Panc1 (cell line): Measurements from ENCODE around the gene TLE3. TPM values are rescaled to one million over a fixed set of nuclear protein-coding genes. Genes with fewer than 3 reads are reported as not detected.

Experiments used
- ATAC-seq: fragments of 200-7000 bp; cut with Tn5 transposase; 2 replicates; pipeline ENCODE4 v1.9.1; 2020; ENCODE audit warnings: mild to moderate bottlenecking, moderate library complexity
- BruUV-seq: library from RNA; stranded (reverse); fragments of 400-500 nt; replicated peaks from 2 replicates; lab custom pipeline; 2021; lab: Mats Ljungman, UMichigan
- CTCF ChIA-PET: fragments of 300-600 bp; sonication (Branson Sonifier 250); formaldehyde crosslinking; loops from one replicate; lab custom pipeline; 2022; ENCODE audit warnings: antibody characterized with exemption; lab: Charles Lee
- POLR2A ChIA-PET: fragments of 300-600 bp; sonication (Branson Sonifier 250); formaldehyde crosslinking; loops from one replicate; lab custom pipeline; 2022; ENCODE audit warnings: antibody characterized with exemption; lab: Charles Lee
- DNase-seq: peaks from one replicate; pipeline ENCODE4 v3.0.0-alpha.2; 2010; ENCODE audit warnings: low read depth, low spot score
- H3K27ac ChIP-seq: 2 replicates; pipeline ENCODE4 v1.5.1; 2011; ENCODE audit warnings: mild to moderate bottlenecking, low read length, inconsistent platforms
- H3K27me3 ChIP-seq: fragments of 200-500 bp; sonication (Bioruptor generic); 2 replicates; pipeline ENCODE4 v1.6.0; 2014; ENCODE audit warnings: low read length, inconsistent platforms; ENCODE audit not compliant: control insufficient read depth, insufficient read depth
- H3K36me3 ChIP-seq: fragments of 200-500 bp; sonication (Bioruptor generic); 2 replicates; pipeline ENCODE4 v1.5.1; 2014; ENCODE audit warnings: inconsistent platforms, mild to moderate bottlenecking, low read length, moderate library complexity; ENCODE audit not compliant: control insufficient read depth, insufficient read depth
- H3K4me1 ChIP-seq: 2 replicates; pipeline ENCODE4 v1.5.1; 2011; ENCODE audit warnings: inconsistent platforms, mild to moderate bottlenecking, low read length, moderate library complexity; ENCODE audit not compliant: control insufficient read depth, insufficient read depth
- H3K4me3 ChIP-seq, 2 experiments: 2 replicates each; pipeline ENCODE4 v1.5.1; 2011 to 2012; ENCODE audit warnings: low read depth in 2 of 2, low read length in 2 of 2, mild to moderate bottlenecking in 2 of 2, inconsistent platforms in 1 of 2, moderate library complexity in 1 of 2
- H3K9me3 ChIP-seq: fragments of 200-500 bp; sonication (Bioruptor generic); 2 replicates; pipeline ENCODE4 v1.5.1; 2014; ENCODE audit warnings: low read depth, mild to moderate bottlenecking, inconsistent platforms, low read length, moderate library complexity; ENCODE audit not compliant: control insufficient read depth, insufficient read depth
- CTCF ChIP-seq: fragments of 450-650 bp; IDR thresholded peaks from 2 replicates; pipeline ENCODE4 v1.5.1; 2017; ENCODE audit warnings: mild to moderate bottlenecking
- POLR2AphosphoS5 ChIP-seq: IDR thresholded peaks from 2 replicates; pipeline ENCODE4 v1.6.1; 2012; ENCODE audit warnings: mild to moderate bottlenecking, low read depth, low read length, moderate library complexity
- SIN3A ChIP-seq: IDR thresholded peaks from 2 replicates; pipeline ENCODE4 v1.6.1; 2012; ENCODE audit warnings: low read depth, mild to moderate bottlenecking, low read length, moderate library complexity, borderline replicate concordance; ENCODE audit not compliant: insufficient read depth
- TCF7L2 ChIP-seq: IDR thresholded peaks from 2 replicates; pipeline ENCODE4 v1.6.1; 2011; ENCODE audit warnings: mild to moderate bottlenecking, low read depth, low read length, inconsistent platforms
- in situ Hi-C: cut with HindIII; loops from 2 replicates; pipeline ENCODE4 v1.10.0; 2016; ENCODE audit warnings: low sequenced_read_pairs, low pct_unique_long_range_greater_than_20kb
- intact Hi-C: fragments of 100-400 bp; cut with micrococcal nuclease; formaldehyde crosslinking; loops from one replicate; pipeline ENCODE4 v1.10.0; 2022; ENCODE audit not compliant: unreplicated experiment
- total RNA-seq: library from RNA; stranded (reverse); gene quantifications from one replicate; pipeline ENCODE4 v1.2.1, GENCODE V29; 2021; ENCODE audit not compliant: unreplicated experiment
- TF ChIP-seq, protein P1 (sequence below), 2 experiments: IDR thresholded peaks; 2 replicates each; pipeline ENCODE4 v1.6.1; 2011 to 2012; ENCODE audit warnings: low read depth in 2 of 2, control low read depth in 1 of 2, low read length in 1 of 2, mild to moderate bottlenecking in 1 of 2, moderate library complexity in 1 of 2; ENCODE audit not compliant: insufficient read depth in 1 of 2

The TLE3 gene
- total RNA-seq, 1 experiment from 2014 or later: 132 TPM

DNA sequence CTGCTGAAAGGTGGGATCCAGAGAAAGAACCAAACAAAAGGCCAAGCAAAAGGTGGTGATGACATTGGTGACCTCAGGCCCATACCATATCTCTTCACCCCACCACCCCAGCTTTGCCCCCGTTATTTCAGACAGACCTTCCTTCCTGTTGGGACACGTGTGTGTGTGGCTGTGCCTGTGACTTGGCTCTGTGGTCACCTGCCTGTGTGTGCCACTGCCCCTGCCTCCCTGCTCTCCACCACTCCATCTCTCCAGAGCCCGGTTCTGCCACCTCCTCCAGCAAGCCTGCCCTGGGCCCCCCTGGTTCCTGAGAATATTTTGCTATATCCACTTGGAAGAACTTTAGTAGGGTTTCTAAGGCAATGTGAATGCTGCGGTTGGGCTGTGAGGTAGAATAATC is 28.6 kb upstream of the TLE3 start:
- intact Hi-C loops (no loop called here), in situ Hi-C loops (no loop called here)
- H3K4me3 ChIP-seq: no peak overlapping the region
- no peaks in the 10 kb centered on the region for H3K27me3 ChIP-seq
- BruUV-seq: no TSS peak
- H3K36me3 ChIP-seq: no peaks in the 10 kb centered on the region
- DNase-seq (no peak), ATAC-seq (no peak)
- ChIA-PET CTCF (no interaction called here), POLR2A (no interaction called here)
- peaks cover 8% of the 10 kb centered on the region for H3K4me1 ChIP-seq
- no peak overlapping the region for H3K27ac ChIP-seq
- no peaks in the 10 kb centered on the region for H3K9me3 ChIP-seq
- TF ChIP-seq TCF7L2: no peak
- TF ChIP-seq, protein P1, sequence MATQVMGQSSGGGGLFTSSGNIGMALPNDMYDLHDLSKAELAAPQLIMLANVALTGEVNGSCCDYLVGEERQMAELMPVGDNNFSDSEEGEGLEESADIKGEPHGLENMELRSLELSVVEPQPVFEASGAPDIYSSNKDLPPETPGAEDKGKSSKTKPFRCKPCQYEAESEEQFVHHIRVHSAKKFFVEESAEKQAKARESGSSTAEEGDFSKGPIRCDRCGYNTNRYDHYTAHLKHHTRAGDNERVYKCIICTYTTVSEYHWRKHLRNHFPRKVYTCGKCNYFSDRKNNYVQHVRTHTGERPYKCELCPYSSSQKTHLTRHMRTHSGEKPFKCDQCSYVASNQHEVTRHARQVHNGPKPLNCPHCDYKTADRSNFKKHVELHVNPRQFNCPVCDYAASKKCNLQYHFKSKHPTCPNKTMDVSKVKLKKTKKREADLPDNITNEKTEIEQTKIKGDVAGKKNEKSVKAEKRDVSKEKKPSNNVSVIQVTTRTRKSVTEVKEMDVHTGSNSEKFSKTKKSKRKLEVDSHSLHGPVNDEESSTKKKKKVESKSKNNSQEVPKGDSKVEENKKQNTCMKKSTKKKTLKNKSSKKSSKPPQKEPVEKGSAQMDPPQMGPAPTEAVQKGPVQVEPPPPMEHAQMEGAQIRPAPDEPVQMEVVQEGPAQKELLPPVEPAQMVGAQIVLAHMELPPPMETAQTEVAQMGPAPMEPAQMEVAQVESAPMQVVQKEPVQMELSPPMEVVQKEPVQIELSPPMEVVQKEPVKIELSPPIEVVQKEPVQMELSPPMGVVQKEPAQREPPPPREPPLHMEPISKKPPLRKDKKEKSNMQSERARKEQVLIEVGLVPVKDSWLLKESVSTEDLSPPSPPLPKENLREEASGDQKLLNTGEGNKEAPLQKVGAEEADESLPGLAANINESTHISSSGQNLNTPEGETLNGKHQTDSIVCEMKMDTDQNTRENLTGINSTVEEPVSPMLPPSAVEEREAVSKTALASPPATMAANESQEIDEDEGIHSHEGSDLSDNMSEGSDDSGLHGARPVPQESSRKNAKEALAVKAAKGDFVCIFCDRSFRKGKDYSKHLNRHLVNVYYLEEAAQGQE (IDR thresholded peaks at IDR 0.05; ENCODE audit: insufficient read depth in 1 of 2, low read depth in 2 of 2, low read length in 1 of 2): no peak
- TF ChIP-seq CTCF: no peak
- no peak for TF ChIP-seq SIN3A
- no peak for TF ChIP-seq POLR2AphosphoS5

DNA sequence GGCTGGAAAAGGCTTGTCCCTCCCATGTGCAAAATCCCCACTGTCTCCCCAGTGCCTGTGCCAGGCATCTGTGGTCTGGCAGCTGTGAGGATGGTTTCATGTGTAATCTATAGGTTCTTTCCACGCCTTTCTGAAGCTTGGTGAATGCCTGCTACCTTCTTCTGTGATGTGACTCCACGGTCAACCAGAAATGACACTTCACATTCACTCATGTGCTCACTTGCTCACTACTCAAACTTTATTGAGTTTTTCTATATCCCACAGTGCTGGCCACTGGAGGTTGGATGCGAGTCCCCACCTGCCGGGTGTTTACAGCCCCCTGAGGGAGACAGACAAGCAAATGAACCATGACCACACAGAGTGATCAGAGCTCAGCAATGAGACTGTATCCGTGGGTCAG is 27.9 kb upstream of the TLE3 start:
- no peaks in the 10 kb centered on the region for H3K9me3 ChIP-seq

More for the DNA sequence above, 27.9 kb upstream of the TLE3 start:
- intact Hi-C loops: no loop called here
- Histone ChIP-seq H3K4me3 (no peak overlapping the region), H3K4me1 (peaks cover 8% of the 10 kb centered on the region), H3K27ac (no peak overlapping the region), H3K36me3 (no peaks in the 10 kb centered on the region), H3K27me3 (no peaks in the 10 kb centered on the region)
- DNase-seq (no peak), ATAC-seq (no peak)
- in situ Hi-C loops: no loop called here
- ChIA-PET CTCF (no interaction called here), POLR2A (no interaction called here)
- TF ChIP-seq TCF7L2 (no peak), POLR2AphosphoS5 (no peak), CTCF (no peak), SIN3A (no peak)
- TF ChIP-seq, protein P1 (IDR thresholded peaks at IDR 0.05; ENCODE audit: insufficient read depth in 1 of 2, low read depth in 2 of 2, low read length in 1 of 2): no peak
- BruUV-seq: no TSS peak
